Stimulated activated CD4-positive, alpha-beta T cell treated with anti-CD3 and anti-CD28 coated beads, Interleukin-1b, Interleukin-23, amount 100 ng/mL, for 1 hour (primary cell): ENCODE data around the gene ROPN1L.

Experiments used
- DNase-seq, 2 donors: peaks; one replicate each; pipeline ENCODE4 v3.0.0-alpha.2; 2020; ENCODE audit warnings: low read depth in 2 of 2

ROPN1L gene

DNA sequence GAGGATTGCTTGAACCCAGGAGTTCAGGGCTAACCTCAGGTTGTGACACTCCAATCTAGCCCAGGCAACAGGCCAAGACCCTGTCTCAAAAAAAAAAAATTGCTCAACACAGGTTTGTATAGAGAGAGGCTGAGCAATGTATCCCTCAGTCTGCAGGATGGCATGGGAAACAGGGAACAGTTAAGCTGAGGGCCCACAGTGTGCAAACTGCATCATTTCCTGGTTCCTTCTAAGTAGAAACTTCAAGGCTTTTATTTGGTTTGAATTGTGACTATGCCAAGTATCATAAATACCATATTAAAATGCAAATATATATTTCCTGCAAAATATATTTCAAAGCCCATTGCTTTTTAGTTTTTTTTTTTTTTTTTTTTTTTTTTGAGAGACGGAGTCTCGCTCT, 13.7 kb upstream of the ROPN1L start:
- no peak for DNase-seq

GRCh38 chr5:10431415-10431814, 10.3 kb upstream of the ROPN1L start:
- DNase-seq = no peak

DNA sequence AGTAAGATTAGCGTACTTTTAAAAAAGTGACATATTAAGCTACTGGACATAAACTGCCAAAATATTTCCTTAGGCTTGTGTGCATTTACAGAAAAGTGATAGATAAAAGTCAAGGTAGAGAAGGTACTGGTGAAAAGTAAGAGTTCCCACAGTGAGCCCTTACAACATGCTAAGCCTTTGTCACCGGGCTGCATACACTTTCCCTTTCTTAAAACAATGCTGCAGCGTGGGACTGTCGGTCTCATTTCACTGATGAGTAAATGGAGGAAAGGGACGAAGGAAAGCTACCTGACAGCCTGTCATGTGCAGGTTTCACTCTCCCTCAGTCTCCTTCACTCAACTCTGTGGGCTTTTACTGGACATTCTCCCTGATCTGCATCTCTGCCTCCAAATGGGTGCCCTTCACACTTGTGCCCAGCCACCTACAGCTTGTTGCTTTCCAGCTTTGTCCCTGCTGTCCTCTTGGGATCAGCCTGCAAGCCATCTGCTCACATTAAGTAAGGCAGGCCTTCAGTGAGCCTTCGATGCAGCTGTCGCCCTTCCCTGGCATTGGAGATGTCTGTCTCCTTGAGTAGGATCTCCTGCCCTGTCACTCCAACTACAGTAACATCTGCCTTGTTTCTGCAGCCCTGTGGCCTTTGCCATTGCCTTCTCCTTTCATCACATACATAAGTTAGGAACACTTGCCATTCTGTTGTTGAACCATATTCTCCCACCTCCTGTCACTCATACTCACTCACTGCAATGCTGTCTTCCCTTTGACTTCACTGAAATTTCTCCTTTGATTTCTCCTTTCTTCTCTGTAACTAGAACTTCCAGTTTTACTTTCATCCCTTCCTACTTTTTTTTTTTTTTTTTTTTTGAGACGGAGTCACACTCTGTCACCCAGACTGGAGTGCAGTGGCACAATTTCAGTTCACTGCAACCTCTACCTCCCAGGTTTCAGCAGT, 9.3 kb upstream of the ROPN1L start:
- DNase-seq = no peak

DNA sequence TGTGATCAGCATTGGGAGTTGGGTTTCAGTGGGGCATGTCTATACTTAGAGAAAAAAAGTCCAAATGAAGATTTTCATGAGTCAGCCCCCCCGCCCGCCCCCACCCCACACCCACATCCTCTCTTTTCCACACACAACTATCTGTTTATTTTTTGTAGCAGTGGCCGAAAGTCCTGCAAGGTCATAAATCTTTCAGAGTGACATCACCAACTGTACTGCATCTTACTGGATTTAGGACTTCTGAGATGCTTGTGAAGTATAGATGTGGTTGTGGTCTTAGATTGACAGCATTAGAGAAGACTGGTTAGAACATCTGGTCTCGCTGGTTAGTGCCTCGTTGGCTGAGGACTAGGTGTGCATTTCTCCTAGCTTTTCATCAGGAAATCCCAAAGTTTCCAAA, 7.3 kb upstream of the ROPN1L start:
- no peak for DNase-seq

- DNase-seq = no peak
These were observed 3.4 kb upstream of the ROPN1L start for GRCh38 chr5:10438301-10438700.

DNA sequence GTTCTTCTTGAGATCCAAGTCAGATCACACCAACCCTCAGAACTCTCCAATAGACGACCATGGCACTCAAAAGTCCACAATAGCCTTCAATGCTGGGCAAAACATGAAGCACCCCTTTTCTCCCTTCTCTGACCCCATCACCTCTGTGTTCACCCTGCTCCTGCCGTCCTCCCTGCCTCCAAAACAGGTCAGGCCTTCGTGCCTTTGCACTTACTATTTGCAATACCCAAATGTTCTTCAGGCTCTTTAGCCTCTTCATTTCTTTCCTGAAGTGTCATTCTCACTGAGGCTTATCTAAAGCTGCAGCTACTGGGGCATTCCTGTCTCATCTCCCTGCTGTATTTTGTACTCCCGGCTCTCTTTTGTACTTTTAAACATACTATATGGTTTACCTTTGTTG, 2.0 kb upstream of the ROPN1L start:
- no peak for DNase-seq

DNA sequence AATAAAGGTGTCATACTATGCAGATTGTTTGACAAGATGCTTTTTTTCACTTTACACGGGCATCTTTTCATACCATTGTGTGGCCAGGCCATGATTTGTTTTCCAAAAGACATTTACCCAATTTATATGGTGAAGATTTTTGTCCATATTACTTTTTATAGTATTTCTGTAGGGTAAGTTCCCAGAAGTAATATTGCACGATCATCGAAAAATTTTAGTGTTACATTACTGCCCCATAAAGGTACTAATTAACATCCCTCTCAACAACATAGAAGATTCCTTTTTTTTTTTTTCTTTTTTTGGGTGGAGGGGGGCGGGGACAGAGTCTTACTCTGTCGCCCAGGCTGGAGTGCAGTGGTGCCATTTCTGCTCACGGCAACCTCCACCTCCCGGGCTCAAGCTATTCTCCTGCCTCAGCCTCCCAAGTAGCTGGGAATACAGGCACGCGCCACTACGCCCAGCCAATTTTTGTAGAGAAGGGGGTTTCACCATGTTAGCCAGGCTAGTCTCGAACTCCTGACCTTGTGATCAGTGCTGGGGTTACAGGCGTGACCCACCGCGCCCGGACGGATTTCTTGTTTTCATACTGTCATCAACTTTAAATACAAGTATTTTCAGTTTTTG, 1.2 kb upstream of the ROPN1L start:
- DNase-seq = no peak

DNA sequence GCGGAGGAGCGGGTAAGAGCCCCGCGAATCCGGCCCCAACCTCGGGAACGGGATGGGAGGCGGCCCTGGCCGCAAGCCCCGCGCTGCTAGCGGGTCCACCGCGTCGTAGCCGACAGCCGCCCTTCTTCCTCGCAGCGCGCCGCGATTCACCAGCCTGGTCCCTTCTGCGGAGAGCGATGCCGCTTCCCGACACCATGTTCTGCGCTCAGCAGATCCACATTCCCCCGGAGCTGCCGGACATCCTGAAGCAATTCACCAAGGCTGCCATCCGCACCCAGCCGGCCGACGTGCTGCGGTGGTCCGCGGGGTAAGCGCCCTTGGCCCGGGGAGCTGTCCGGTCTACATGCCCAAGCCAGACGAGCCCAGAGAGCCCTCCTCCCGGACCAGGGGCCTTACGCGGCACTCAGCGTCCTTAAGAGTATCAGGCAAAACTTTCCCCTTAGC, 335 bp downstream of the ROPN1L start:
- DNase-seq = peak in 1 of 2 donors; percentile 3

- DNase-seq = no peak
These were observed 897 bp downstream of the ROPN1L start for GRCh38 chr5:10442576-10442975.

GRCh38 chr5:10445352-10445751, 3.7 kb downstream of the ROPN1L start:
- DNase-seq = no peak

DNA sequence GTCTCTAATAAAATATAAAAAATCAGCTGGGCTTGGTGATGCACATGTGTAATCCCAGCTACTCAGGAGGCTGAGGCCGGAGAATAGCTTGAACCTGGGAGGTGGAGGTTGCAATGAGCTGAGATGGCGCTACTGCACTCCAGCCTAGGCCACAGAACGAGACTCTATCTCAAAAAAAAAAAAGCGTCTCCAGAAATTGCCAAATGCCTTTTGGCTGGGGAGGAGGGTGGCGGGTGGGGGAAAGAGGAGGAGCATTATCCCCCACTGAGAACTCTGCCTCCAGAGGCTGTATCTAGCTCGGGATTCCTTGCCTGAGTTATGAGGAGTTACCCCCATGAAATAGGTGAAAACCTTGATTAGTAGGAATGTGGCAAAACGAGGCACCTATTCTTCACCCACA, 4.8 kb downstream of the ROPN1L start:
- DNase-seq = no peak

- DNase-seq = no peak
These were observed 5.4 kb downstream of the ROPN1L start for GRCh38 chr5:10447041-10447440.

DNA sequence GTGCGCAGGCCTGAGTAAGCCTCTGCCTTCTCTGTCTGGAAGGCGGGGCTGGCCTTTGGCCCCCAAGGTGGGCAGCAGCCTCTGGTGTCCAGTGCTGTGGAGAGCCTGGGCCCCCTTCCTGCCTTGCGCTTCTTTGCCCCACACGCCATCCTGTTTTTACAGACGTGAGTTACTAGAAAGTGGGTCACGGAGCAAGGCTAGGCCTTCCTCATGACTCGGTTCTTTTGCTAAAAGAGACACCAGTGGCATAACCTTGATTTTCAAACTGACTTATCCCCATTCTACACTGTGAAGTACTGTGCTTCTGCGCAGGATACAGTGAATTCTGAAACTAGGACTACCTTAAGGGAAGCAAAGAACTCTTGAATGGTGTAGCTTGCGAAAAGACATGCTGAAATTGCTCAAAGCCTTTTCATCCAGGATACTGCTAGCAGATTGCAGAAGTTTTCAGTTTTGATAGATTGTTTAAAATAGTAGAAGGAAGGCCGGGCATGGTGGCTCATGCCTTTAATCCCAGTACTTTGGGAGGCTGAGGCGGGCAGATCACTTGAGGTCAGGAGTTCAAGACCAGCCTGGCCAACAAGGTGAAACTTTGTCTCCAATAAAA, 7.2 kb downstream of the ROPN1L start:
- DNase-seq = no peak

GRCh38 chr5:10451137-10451824, 9.6 kb downstream of the ROPN1L start:
- DNase-seq = no peak

GRCh38 chr5:10452768-10453331, 11.2 kb downstream of the ROPN1L start:
- DNase-seq = no peak

- DNase-seq = no peak
These were observed 11.9 kb downstream of the ROPN1L start for GRCh38 chr5:10453545-10453944.

GRCh38 chr5:10454591-10455276, 13.1 kb downstream of the ROPN1L start:
- no peak for DNase-seq

- no peak for DNase-seq
These were observed 13.6 kb downstream of the ROPN1L start for GRCh38 chr5:10455277-10455670.

DNA sequence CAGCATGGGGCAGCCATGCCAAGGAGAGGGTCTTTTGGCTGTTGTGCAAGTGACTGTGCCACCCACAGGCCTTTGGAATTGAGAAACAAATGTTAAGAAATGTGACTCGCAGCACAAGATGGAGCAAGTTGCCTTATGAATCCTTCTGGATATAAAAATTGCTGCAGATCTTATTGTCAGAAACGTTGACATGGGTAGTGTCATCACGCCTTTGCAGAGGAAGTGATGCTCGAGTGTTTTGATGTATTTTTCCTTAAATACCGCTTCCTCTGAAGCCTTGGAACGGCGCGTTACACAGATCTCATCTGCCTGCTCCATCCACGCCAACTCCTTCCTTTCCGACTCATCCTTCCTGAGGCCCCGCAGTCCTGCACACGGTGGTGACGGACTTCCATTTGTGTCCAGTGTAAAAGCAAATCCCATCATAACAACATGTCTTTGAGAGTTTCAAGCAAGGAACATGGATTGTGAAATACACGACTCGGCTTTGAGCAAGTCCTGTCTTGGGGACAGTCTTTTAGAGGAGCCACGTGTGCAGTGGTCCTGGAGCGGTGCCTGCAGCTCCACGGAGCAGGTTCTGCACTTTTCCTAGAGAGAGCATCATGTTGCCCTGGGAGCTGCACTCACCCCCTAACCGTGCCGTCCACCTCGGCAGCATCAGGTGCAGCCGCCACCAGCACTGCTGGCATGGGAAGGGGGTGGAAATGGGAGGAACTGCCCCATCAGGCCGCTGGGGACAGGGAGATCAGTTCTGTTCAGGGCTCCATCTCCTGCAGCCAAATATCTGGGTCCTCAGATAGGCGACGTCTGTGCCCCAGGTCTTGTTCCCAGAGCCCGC, 15.1 kb downstream of the ROPN1L start:
- no peak for DNase-seq
